SK-N-SH treated with all-trans-retinoic acid at 6 μM for 48 hours (cell line): ENCODE results near the gene OMP.

Experiments
- ATAC-seq: fragments of 200-7000 bp; cut with Tn5 transposase; 3 replicates; pipeline ENCODE4 v1.9.1; 2020; ENCODE audit warnings: mild to moderate bottlenecking, moderate library complexity
- ARNTL ChIP-seq: fragments of 450-650 bp; formaldehyde crosslinking; IDR thresholded peaks from 2 replicates; pipeline ENCODE4 v1.5.0; 2020; ENCODE audit warnings: low read depth, mild to moderate bottlenecking, moderate library complexity, borderline replicate concordance
- BACH2 ChIP-seq: fragments of 250-450 bp; sonication (Bioruptor Pico); IDR thresholded peaks from 2 replicates; pipeline ENCODE4 v1.9.0; 2021; ENCODE audit warnings: mild to moderate bottlenecking, borderline replicate concordance
- CSDC2 ChIP-seq: fragments of 250-450 bp; sonication (Bioruptor Pico); IDR thresholded peaks from 2 replicates; pipeline ENCODE4 v1.5.0; 2020; ENCODE audit warnings: mild to moderate bottlenecking, moderate library complexity
- ISL1 ChIP-seq: fragments of 250-450 bp; sonication (Bioruptor Pico); IDR thresholded peaks from 2 replicates; pipeline ENCODE4 v2.1.2; 2022; ENCODE audit warnings: mild to moderate bottlenecking, moderate library complexity
- OSR1 ChIP-seq: fragments of 250-450 bp; sonication (Bioruptor Pico); IDR thresholded peaks from 2 replicates; pipeline ENCODE4 v1.8.0; 2022; ENCODE audit warnings: moderate library complexity, mild to moderate bottlenecking, inconsistent platforms
- PATZ1 ChIP-seq: fragments of 250-450 bp; sonication (Bioruptor Pico); IDR thresholded peaks from 2 replicates; pipeline ENCODE4 v1.8.0; 2020; ENCODE audit warnings: mild to moderate bottlenecking, moderate library complexity, borderline replicate concordance
- POU6F1 ChIP-seq: fragments of 250-450 bp; sonication (Bioruptor Pico); IDR thresholded peaks from 2 replicates; pipeline ENCODE4 v1.8.0; 2021; ENCODE audit warnings: low read depth, mild to moderate bottlenecking, moderate library complexity, borderline replicate concordance
- PPARA ChIP-seq: fragments of 250-450 bp; sonication (Bioruptor Pico); IDR thresholded peaks from 2 replicates; pipeline ENCODE4 v1.5.0; 2020; ENCODE audit warnings: mild to moderate bottlenecking, borderline replicate concordance
- RARB ChIP-seq: fragments of 250-450 bp; sonication (Bioruptor Pico); IDR thresholded peaks from 2 replicates; pipeline ENCODE4 v1.8.0; 2021; ENCODE audit warnings: mild to moderate bottlenecking, moderate library complexity
- SNAI2 ChIP-seq: fragments of 250-450 bp; sonication (Bioruptor Pico); IDR thresholded peaks from 2 replicates; pipeline ENCODE4 v1.5.0; 2020; ENCODE audit warnings: mild to moderate bottlenecking, moderate library complexity
- TCF4 ChIP-seq: fragments of 250-450 bp; sonication (Bioruptor Pico); IDR thresholded peaks from 2 replicates; pipeline ENCODE4 v1.8.0; 2021; ENCODE audit warnings: mild to moderate bottlenecking, moderate library complexity, borderline replicate concordance
- TOX ChIP-seq: fragments of 250-450 bp; sonication (Bioruptor Pico); IDR thresholded peaks from 2 replicates; pipeline ENCODE4 v1.8.0; 2021; ENCODE audit warnings: mild to moderate bottlenecking, moderate library complexity, borderline replicate concordance
- ZFP3 ChIP-seq: fragments of 250-450 bp; sonication (Bioruptor Pico); IDR thresholded peaks from 2 replicates; pipeline ENCODE4 v1.5.0; 2020; ENCODE audit warnings: mild to moderate bottlenecking, moderate library complexity
- ZFP30 ChIP-seq: fragments of 450-650 bp; formaldehyde crosslinking; IDR thresholded peaks from 2 replicates; pipeline ENCODE4 v1.5.0; 2022; ENCODE audit warnings: mild to moderate bottlenecking, moderate library complexity
- ZNF565 ChIP-seq: fragments of 450-650 bp; formaldehyde crosslinking; conservative IDR thresholded peaks from 2 replicates; pipeline ENCODE4 v1.5.0; 2020; ENCODE audit warnings: low read depth, mild to moderate bottlenecking, moderate library complexity
- ZNF70 ChIP-seq: fragments of 450-650 bp; formaldehyde crosslinking; IDR thresholded peaks from 2 replicates; pipeline ENCODE4 v1.5.0; 2020; ENCODE audit warnings: mild to moderate bottlenecking, moderate library complexity
- ZNF8 ChIP-seq: fragments of 450-650 bp; formaldehyde crosslinking; IDR thresholded peaks from 2 replicates; pipeline ENCODE4 v1.5.0; 2020; ENCODE audit warnings: mild to moderate bottlenecking, moderate library complexity
- TF ChIP-seq, protein P1 (sequence below): fragments of 250-450 bp; sonication (Bioruptor Pico); IDR thresholded peaks from 2 replicates; pipeline ENCODE4 v1.5.1; 2021; ENCODE audit warnings: mild to moderate bottlenecking, moderate library complexity
- TF ChIP-seq, protein P2 (sequence below): fragments of 250-450 bp; sonication (Bioruptor Pico); IDR thresholded peaks from 2 replicates; pipeline ENCODE4 v1.5.0; 2020; ENCODE audit warnings: mild to moderate bottlenecking, moderate library complexity

OMP gene

DNA sequence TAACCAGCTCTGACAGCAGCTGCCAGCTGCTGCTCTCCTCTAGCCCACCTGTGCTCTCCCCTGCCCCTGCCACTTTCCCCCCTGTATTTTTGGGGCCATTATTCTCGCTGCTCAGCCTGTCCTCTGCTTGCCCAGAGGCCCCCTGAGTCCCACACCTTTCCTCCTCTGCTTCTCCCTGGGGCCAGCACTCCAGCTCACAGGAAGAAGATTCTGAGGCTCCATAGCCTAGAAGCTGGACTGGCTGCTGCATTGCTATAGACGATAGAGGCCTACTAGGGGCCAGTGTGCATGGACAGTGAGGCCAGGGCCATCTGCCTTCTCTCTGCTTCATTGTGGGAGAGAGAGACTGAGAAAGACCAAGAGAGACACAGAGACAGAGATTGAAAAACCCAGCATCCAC lies 679 bp downstream of the OMP start:
- no peak for ATAC-seq
- TF ChIP-seq CSDC2, result no peak
- no peak for TF ChIP-seq TOX (CRISPR knock-in tag)
- TF ChIP-seq ARNTL, result no peak
- TF ChIP-seq, protein P1, sequence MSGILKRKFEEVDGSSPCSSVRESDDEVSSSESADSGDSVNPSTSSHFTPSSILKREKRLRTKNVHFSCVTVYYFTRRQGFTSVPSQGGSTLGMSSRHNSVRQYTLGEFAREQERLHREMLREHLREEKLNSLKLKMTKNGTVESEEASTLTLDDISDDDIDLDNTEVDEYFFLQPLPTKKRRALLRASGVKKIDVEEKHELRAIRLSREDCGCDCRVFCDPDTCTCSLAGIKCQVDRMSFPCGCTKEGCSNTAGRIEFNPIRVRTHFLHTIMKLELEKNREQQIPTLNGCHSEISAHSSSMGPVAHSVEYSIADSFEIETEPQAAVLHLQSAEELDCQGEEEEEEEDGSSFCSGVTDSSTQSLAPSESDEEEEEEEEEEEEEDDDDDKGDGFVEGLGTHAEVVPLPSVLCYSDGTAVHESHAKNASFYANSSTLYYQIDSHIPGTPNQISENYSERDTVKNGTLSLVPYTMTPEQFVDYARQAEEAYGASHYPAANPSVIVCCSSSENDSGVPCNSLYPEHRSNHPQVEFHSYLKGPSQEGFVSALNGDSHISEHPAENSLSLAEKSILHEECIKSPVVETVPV, result no peak
- no peak for TF ChIP-seq ZNF70 (CRISPR knock-in tag)
- TF ChIP-seq, protein P2, sequence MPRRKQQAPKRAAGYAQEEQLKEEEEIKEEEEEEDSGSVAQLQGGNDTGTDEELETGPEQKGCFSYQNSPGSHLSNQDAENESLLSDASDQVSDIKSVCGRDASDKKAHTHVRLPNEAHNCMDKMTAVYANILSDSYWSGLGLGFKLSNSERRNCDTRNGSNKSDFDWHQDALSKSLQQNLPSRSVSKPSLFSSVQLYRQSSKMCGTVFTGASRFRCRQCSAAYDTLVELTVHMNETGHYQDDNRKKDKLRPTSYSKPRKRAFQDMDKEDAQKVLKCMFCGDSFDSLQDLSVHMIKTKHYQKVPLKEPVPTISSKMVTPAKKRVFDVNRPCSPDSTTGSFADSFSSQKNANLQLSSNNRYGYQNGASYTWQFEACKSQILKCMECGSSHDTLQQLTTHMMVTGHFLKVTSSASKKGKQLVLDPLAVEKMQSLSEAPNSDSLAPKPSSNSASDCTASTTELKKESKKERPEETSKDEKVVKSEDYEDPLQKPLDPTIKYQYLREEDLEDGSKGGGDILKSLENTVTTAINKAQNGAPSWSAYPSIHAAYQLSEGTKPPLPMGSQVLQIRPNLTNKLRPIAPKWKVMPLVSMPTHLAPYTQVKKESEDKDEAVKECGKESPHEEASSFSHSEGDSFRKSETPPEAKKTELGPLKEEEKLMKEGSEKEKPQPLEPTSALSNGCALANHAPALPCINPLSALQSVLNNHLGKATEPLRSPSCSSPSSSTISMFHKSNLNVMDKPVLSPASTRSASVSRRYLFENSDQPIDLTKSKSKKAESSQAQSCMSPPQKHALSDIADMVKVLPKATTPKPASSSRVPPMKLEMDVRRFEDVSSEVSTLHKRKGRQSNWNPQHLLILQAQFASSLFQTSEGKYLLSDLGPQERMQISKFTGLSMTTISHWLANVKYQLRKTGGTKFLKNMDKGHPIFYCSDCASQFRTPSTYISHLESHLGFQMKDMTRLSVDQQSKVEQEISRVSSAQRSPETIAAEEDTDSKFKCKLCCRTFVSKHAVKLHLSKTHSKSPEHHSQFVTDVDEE, result no peak
- no peak for TF ChIP-seq PPARA (CRISPR knock-in tag)
- TF ChIP-seq SNAI2 (CRISPR knock-in tag), result no peak
- TF ChIP-seq OSR1 (CRISPR knock-in tag), result no peak
- no peak for TF ChIP-seq ZNF565 (CRISPR knock-in tag)
- no peak for TF ChIP-seq TCF4
- TF ChIP-seq, all 23 proteins: peak for 0

DNA sequence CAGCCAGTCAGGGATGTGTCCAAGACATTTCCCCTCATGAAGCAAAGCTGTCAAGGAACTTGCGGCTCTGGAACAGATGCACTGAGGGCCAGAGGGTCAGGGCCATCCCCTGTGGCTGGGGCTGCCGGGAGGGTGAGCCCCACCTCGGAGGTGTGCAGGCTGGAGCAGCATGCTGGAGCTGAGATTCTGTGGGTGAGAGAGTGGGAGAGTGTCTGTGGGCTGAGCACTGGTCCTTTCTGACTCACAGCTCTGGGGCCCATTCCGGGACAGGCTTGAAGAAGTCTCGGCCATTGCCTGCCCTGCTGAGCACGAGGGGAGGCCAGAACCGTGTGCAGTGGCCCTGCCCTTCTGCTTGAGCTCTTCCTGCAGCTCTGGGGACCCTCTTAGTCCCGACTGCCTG lies 2.1 kb downstream of the OMP start:
- TF ChIP-seq ZNF70 (CRISPR knock-in tag), result no peak
- no peak for TF ChIP-seq OSR1 (CRISPR knock-in tag)
- no peak for TF ChIP-seq TOX (CRISPR knock-in tag)
- TF ChIP-seq ZFP30 (CRISPR knock-in tag), result no peak
- TF ChIP-seq ZNF565 (CRISPR knock-in tag), result no peak
- TF ChIP-seq, protein P2, result no peak
- no peak for TF ChIP-seq BACH2 (CRISPR knock-in tag)
- TF ChIP-seq ZNF8 (CRISPR knock-in tag), result no peak
- TF ChIP-seq SNAI2 (CRISPR knock-in tag), result no peak
- no peak for TF ChIP-seq PATZ1 (CRISPR knock-in tag)
- TF ChIP-seq TCF4, result no peak
- TF ChIP-seq ZFP3 (CRISPR knock-in tag), result no peak
- TF ChIP-seq ARNTL, result no peak
- no peak for ATAC-seq

DNA sequence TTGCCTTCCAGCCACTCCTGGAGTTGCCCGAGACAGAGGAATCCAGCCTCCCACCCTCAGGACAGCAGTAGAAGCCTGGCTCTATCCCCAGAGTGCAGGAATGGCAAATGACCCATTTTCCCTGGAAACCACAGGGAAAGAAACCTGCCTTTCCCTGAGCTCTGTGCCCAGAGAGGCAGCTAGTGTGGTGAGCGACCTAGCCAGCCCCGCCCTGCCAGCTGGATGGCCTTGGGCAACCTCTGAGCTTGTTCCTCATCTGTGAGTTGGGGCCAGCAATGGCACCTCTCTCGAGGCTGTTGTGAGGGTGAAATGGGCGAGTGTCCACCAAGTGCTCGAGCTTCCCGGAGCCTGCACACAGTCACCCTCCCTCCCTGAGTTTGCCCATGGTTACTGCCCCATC lies 3.7 kb downstream of the OMP start:
- no peak for ATAC-seq
- TF ChIP-seq, protein P1, result no peak
- no peak for TF ChIP-seq OSR1 (CRISPR knock-in tag)
- no peak for TF ChIP-seq ISL1 (CRISPR knock-in tag)
- TF ChIP-seq SNAI2 (CRISPR knock-in tag), result no peak
- no peak for TF ChIP-seq ZFP30 (CRISPR knock-in tag)
- no peak for TF ChIP-seq POU6F1 (CRISPR knock-in tag)
- TF ChIP-seq ZFP3 (CRISPR knock-in tag), result no peak
- TF ChIP-seq ZNF565 (CRISPR knock-in tag), result no peak
- TF ChIP-seq BACH2 (CRISPR knock-in tag), result no peak
- TF ChIP-seq RARB (CRISPR knock-in tag), result no peak
- TF ChIP-seq, protein P2, result no peak
- TF ChIP-seq PPARA (CRISPR knock-in tag), result no peak
- TF ChIP-seq PATZ1 (CRISPR knock-in tag), result no peak
